Left lung (tissue), 10 donors: ENCODE measurements around the gene FARP2. TPM values are rescaled to one million over a fixed set of nuclear protein-coding genes. Genes with fewer than 3 reads are reported as not detected.

Source experiments
- ATAC-seq: fragments of 200-7000 bp; cut with Tn5 transposase; one replicate; pipeline ENCODE4 v1.9.1; 2020; ENCODE audit warnings: moderate library complexity
- DNase-seq, 4 donors: peaks; one replicate each; pipeline ENCODE4 v3.0.0-alpha.2; 2013 to 2020
- H3K27ac ChIP-seq, 2 donors: fragments of 200-600 bp; sonication (generic) in 1 of 2; one replicate each; pipeline versions ENCODE4 v1.5.0 to v1.8.0; 2020 to 2021
- H3K27me3 ChIP-seq, 2 donors: fragments of 200-600 bp; sonication (generic) in 1 of 2; one replicate each; pipeline versions ENCODE4 v1.5.0 to v1.8.0; 2020 to 2021
- H3K36me3 ChIP-seq, 2 donors: fragments of 200-600 bp; sonication (generic) in 1 of 2; one replicate each; pipeline versions ENCODE4 v1.5.0 to v1.8.0; 2020 to 2021
- H3K4me1 ChIP-seq, 2 donors: fragments of 200-600 bp; one replicate each; pipeline ENCODE4 v1.8.0; 2021
- H3K4me3 ChIP-seq, 2 donors: fragments of 200-600 bp; sonication (generic) in 1 of 2; one replicate each; pipeline versions ENCODE4 v1.5.0 to v1.8.0; 2020 to 2021; ENCODE audit warnings: mild to moderate bottlenecking in 1 of 2
- H3K9me3 ChIP-seq, 2 donors: fragments of 200-600 bp; sonication (generic) in 1 of 2; one replicate each; pipeline versions ENCODE4 v1.5.0 to v1.8.0; 2020 to 2021
- CTCF ChIP-seq, 2 donors: fragments of 200-600 bp; sonication (generic) in 1 of 2; IDR thresholded peaks; one replicate each; pipeline versions ENCODE4 v1.5.0 to v1.8.0; 2021; ENCODE audit warnings: antibody characterized with exemption in 2 of 2
- intact Hi-C, 2 donors: fragments of 100-400 bp; cut with DNase I; formaldehyde crosslinking; loops; one replicate each; pipeline versions ENCODE4 v1.11.2 to v1.14.2; 2022
- polyA plus RNA-seq, 6 donors: library from polyadenylated mRNA; unstranded; fragments of 120-200 nt; gene quantifications; one replicate each; pipeline ENCODE4 v1.2.1, GENCODE V29; 2013; ENCODE audit not compliant: insufficient read length in 6 of 6
- total RNA-seq, 2 donors: library from RNA; stranded (reverse); fragmentation: NEBNext Ultra II Directional; extraction: Animal tissue kit (Norgen Biotek cat#: 25700); gene quantifications; one replicate each; pipeline ENCODE4 v1.2.1, GENCODE V29; 2021
- donor health status: DM: no; HTN: yes; CAD: no.
- donor health status: DM: no; HTN: no; CAD: no.

The FARP2 gene
- total and polyA plus RNA-seq, 8 donors, result 32.2 to 54.8 (median 49.9) TPM

DNA sequence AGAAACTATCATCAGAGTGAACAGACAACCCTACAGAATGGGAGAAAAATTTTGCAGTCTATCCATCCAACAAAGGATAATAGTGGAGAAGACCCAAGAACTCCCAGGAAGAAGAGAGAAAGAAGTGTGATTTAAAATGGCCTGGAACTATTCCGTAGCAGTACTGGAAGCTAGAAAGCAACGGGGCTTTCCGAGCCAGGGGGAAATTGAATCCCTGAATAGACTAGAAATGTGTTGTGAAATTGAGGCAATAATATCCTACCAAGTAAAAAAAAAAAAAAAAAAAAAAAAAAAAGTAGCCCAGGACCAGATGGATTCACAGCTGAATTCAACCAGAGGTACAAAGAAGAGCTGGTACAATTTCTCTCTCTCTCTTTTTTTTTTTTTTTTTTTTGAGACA is 69.3 kb downstream of the FARP2 start:
- TF ChIP-seq CTCF (IDR thresholded peaks at IDR 0.05), result no peak
- no peak for DNase-seq
- H3K27me3 ChIP-seq, result no peaks in the 10 kb centered on the region
- peaks cover 0 to 18% of the 10 kb centered on the region in 2 donors for H3K9me3 ChIP-seq
- no peak for ATAC-seq
- H3K27ac ChIP-seq, result no peak overlapping the region
- peaks cover 0 to 12% of the 10 kb centered on the region in 2 donors for H3K36me3 ChIP-seq
- H3K4me1 ChIP-seq, result no peaks in the 10 kb centered on the region
- intact Hi-C loops, result no loop called here
- no peak overlapping the region for H3K4me3 ChIP-seq

DNA sequence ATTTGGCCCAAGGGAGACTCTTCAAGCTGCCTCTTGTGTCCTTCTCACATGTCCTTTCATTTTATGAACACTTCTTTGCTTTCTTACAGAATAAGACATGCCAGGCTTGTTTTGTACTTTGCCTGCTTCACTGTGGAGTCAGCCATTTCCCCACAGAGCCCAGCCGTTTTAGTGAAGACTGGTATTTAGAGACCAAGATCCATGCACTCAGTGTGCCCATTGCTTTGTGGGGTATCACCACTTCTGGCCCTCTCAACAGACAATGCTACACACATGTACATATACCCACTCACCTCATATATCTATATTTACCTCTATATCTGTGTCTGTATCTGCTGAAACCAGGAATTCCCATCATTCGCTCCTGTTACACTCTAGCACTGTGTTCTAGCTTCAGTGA is 74.1 kb downstream of the FARP2 start:
- peaks cover 0 to 42% of the 10 kb centered on the region in 2 donors for H3K36me3 ChIP-seq
- H3K27me3 ChIP-seq, result no peaks in the 10 kb centered on the region
- H3K4me1 ChIP-seq, result no peaks in the 10 kb centered on the region
- intact Hi-C loops, result no loop called here
- no peaks in the 10 kb centered on the region for H3K9me3 ChIP-seq
- ATAC-seq, result no peak
- H3K4me3 ChIP-seq, result no peak overlapping the region
- no peak for DNase-seq
- TF ChIP-seq CTCF (IDR thresholded peaks at IDR 0.05), result no peak
- no peak overlapping the region for H3K27ac ChIP-seq

- H3K27ac ChIP-seq, result no peak overlapping the region
- no peak for TF ChIP-seq CTCF (IDR thresholded peaks at IDR 0.05)
- H3K9me3 ChIP-seq, result no peaks in the 10 kb centered on the region
- peaks cover 0 to 69% of the 10 kb centered on the region in 2 donors for H3K36me3 ChIP-seq
- ATAC-seq, result peak; percentile 95
- no peaks in the 10 kb centered on the region for H3K27me3 ChIP-seq
- intact Hi-C loops, result no loop called here
- DNase-seq, result peak in 2 of 4 donors; percentile 25 to 75
- no peak overlapping the region for H3K4me3 ChIP-seq
- no peaks in the 10 kb centered on the region for H3K4me1 ChIP-seq
Measured at GRCh38 chr2:241432824-241433448, 76.9 kb downstream of the FARP2 start.

- DNase-seq, result no peak
- H3K4me1 ChIP-seq, result no peaks in the 10 kb centered on the region
- H3K4me3 ChIP-seq, result no peak overlapping the region
- intact Hi-C loops, result no loop called here
- no peaks in the 10 kb centered on the region for H3K27me3 ChIP-seq
- ATAC-seq, result no peak
- no peak overlapping the region for H3K27ac ChIP-seq
- no peak for TF ChIP-seq CTCF (IDR thresholded peaks at IDR 0.05)
- no peaks in the 10 kb centered on the region for H3K9me3 ChIP-seq
- peaks cover 0 to 87% of the 10 kb centered on the region in 2 donors for H3K36me3 ChIP-seq
Measured at GRCh38 chr2:241437179-241437578, 81.1 kb downstream of the FARP2 start.

DNA sequence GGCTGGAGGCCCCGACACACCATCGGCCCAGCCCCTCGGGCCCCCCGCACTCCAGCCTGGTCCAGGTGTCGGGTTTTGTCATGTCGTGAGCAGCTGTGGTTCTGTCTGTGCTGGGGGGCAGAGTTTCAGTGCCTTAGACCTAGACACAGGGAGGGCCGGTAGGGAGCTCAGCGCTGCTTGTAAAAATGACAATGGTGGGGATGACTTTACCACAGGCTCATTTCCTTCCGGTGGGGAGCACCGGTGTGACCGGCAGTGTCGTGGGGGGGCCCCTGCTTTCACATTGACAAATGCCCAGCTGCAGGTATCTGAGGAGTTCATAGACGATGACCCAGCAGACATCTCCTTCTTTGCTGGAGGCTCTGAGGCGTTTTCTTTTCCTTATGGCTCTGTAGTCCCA is 85.4 kb downstream of the FARP2 start:
- H3K27me3 ChIP-seq, result peaks cover 0 to 23% of the 10 kb centered on the region in 2 donors
- H3K4me1 ChIP-seq, result peaks cover 0 to 5% of the 10 kb centered on the region in 2 donors
- H3K27ac ChIP-seq, result no peak overlapping the region
- ATAC-seq, result no peak
- H3K4me3 ChIP-seq, result no peak overlapping the region
- H3K9me3 ChIP-seq, result no peaks in the 10 kb centered on the region
- peaks cover 0 to 70% of the 10 kb centered on the region in 2 donors for H3K36me3 ChIP-seq
- TF ChIP-seq CTCF (IDR thresholded peaks at IDR 0.05), result no peak
- intact Hi-C loops, result no loop called here
- no peak for DNase-seq
